Measurements from ENCODE around the gene ARRB1. TPM values are rescaled to one million over a fixed set of nuclear protein-coding genes. Genes with fewer than 3 reads are reported as not detected.

The ARRB1 gene
- total RNA-seq (2014; rRNA removed; shearing (Covaris generic)), result 3.6 TPM in 1 of 2 replicates, not detected in the other

- Histone ChIP-seq H3K27me3 (replicated peaks) (no peaks in the 10 kb centered on the region), H3K27ac (no peak within 1 kb of the TSS), H3K36me3 (no peaks in the 10 kb centered on the region), H3K4me1 (replicated peaks) (peaks cover 7% of the 10 kb centered on the region), H3K9me3 (replicated peaks) (no peaks in the 10 kb centered on the region), H3K4me3 (peak within 1 kb of the TSS; percentile 31)
- DNase-seq (ENCODE audit: low read depth in 1 of 2, low spot score in 2 of 2), result no peak
Measured at GRCh38 chr11:75351541-75351790, at the start of gene ARRB1. Gene ARRB1, minus strand, starts transcription at chr11:75351661. Its CDS starts 54 bp downstream, at chr11:75351607.

GRCh38 chr11:75400146-75400865 lies 48.8 kb upstream of the ARRB1 start:
- peak overlapping the region; percentile 71 for H3K4me3 ChIP-seq
- DNase-seq (ENCODE audit: low read depth in 1 of 2, low spot score in 2 of 2), result no peak
- no peaks in the 10 kb centered on the region for H3K27me3 ChIP-seq (replicated peaks)
- H3K36me3 ChIP-seq, result peaks cover 57% of the 10 kb centered on the region
- H3K27ac ChIP-seq, result peak overlapping the region; percentile 88
- H3K9me3 ChIP-seq (replicated peaks), result no peaks in the 10 kb centered on the region
- H3K4me1 ChIP-seq (replicated peaks), result no peaks in the 10 kb centered on the region

GRCh38 chr11:75399344-75400145 lies 48.1 kb upstream of the ARRB1 start, which contains the start of gene RPS3:
Gene RPS3, plus strand, starts transcription at chr11:75399518. Its CDS starts 30 bp downstream, at chr11:75399548.
- peak within 1 kb of the TSS; percentile 71 for H3K4me3 ChIP-seq
- H3K27ac ChIP-seq, result peak within 1 kb of the TSS; percentile 88
- H3K9me3 ChIP-seq (replicated peaks), result no peaks in the 10 kb centered on the region
- H3K36me3 ChIP-seq, result peaks cover 51% of the 10 kb centered on the region
- DNase-seq (ENCODE audit: low read depth in 1 of 2, low spot score in 2 of 2), result peak; percentile 78 to 81
- no peaks in the 10 kb centered on the region for H3K4me1 ChIP-seq (replicated peaks)
- no peaks in the 10 kb centered on the region for H3K27me3 ChIP-seq (replicated peaks)

- Histone ChIP-seq H3K27ac (no peak overlapping the region; the same call in 1 of the 2 replicates), H3K27me3 (replicated peaks) (no peaks in the 10 kb centered on the region), H3K9me3 (replicated peaks) (no peaks in the 10 kb centered on the region), H3K36me3 (peaks cover 45% of the 10 kb centered on the region), H3K4me1 (replicated peaks) (no peaks in the 10 kb centered on the region), H3K4me3 (peak overlapping the region; percentile 71)
- DNase-seq (ENCODE audit: low read depth in 1 of 2, low spot score in 2 of 2), result no peak
Measured at GRCh38 chr11:75398906-75399305, 47.4 kb upstream of the ARRB1 start.

- no peak for DNase-seq (ENCODE audit: low read depth in 1 of 2, low spot score in 2 of 2)
- H3K27me3 ChIP-seq (replicated peaks), result no peaks in the 10 kb centered on the region
Measured at GRCh38 chr11:75394085-75394840, 42.8 kb upstream of the ARRB1 start.

GRCh38 chr11:75389925-75390324 lies 38.5 kb upstream of the ARRB1 start:
- DNase-seq (ENCODE audit: low read depth in 1 of 2, low spot score in 2 of 2), result no peak
- Histone ChIP-seq H3K4me3 (no peak overlapping the region), H3K27me3 (replicated peaks) (no peaks in the 10 kb centered on the region), H3K27ac (no peak overlapping the region), H3K36me3 (no peaks in the 10 kb centered on the region), H3K9me3 (replicated peaks) (no peaks in the 10 kb centered on the region), H3K4me1 (replicated peaks) (peaks cover 7% of the 10 kb centered on the region)

More at GRCh38 chr11:75394085-75394840, 42.8 kb upstream of the ARRB1 start:
- Histone ChIP-seq H3K4me3 (no peak overlapping the region), H3K27ac (no peak overlapping the region), H3K9me3 (replicated peaks) (no peaks in the 10 kb centered on the region), H3K36me3 (no peaks in the 10 kb centered on the region), H3K4me1 (replicated peaks) (peaks cover under 1% of the 10 kb centered on the region; the same call in 1 of the 2 replicates)

DNA sequence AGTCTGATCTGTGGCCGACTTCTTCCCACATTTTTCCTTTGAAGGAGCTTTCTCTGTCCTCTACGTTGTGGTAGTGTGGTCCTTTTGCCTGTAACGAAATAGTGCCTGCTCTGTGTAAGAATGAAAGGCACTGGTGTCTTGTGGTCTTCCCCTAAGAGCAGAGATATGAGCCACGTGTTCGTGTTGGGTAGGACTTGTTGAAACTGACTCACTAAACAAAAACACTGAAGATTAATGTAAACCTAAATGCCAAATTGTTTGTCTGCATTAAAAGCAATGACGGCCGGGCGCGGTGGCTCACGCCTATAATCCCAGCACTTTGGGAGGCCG lies 37.8 kb upstream of the ARRB1 start:
- Histone ChIP-seq H3K4me1 (replicated peaks) (peaks cover 7% of the 10 kb centered on the region), H3K9me3 (replicated peaks) (no peaks in the 10 kb centered on the region), H3K4me3 (no peak overlapping the region), H3K27ac (no peak overlapping the region), H3K27me3 (replicated peaks) (no peaks in the 10 kb centered on the region), H3K36me3 (no peaks in the 10 kb centered on the region)
- DNase-seq (ENCODE audit: low read depth in 1 of 2, low spot score in 2 of 2), result peak in 1 of 2 experiments; percentile 4

DNA sequence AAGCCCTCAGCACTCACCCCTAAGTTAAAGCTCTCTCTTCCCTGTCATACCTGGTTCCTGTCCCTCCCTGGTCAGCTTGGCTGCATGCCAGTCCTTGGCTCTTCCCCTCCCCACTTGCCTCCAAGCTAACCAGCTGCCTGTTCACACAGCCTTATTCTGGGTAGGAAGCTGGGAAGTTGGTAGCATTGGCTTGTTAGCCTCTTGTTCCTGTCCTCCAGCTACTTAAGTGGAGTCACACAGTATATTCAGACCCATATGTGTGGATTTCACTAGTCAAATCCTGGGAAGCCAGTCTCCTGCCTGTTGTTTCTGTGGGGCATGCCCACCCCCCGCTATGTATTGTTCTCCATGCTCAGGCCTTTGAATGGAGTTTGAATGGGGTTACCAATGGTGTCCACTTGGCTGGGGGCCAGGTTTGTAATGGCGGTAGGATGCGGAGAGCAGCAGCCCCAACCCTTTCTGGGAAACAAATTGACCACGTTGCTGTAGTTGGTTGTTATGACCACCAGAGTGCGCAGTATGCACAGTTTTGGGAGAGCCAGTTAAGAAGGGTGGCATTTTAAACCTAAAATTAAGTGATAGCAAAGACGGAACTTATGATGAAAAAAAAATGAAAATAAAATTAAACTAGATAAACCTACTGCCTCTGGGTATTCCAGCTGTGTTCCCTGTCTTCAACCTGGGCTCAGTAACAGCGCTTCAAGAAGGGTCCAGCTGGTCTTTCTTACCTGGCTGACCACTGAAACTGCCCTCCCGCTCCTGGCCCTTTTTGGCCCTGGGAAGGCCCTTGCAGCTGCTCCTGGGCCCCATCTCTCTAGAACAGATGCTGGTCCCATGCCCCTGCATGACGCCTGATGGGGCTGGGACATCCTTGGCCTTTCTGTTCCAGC lies 37.2 kb upstream of the ARRB1 start:
- H3K27ac ChIP-seq, result no peak overlapping the region
- no peaks in the 10 kb centered on the region for H3K27me3 ChIP-seq (replicated peaks)
- peaks cover 7% of the 10 kb centered on the region for H3K4me1 ChIP-seq (replicated peaks)
- peak; percentile 48 to 55 for DNase-seq (ENCODE audit: low read depth in 1 of 2, low spot score in 2 of 2)
- no peaks in the 10 kb centered on the region for H3K36me3 ChIP-seq
- H3K9me3 ChIP-seq (replicated peaks), result no peaks in the 10 kb centered on the region
- no peak overlapping the region for H3K4me3 ChIP-seq

GRCh38 chr11:75387736-75388294 lies 36.4 kb upstream of the ARRB1 start:
- peaks cover 7% of the 10 kb centered on the region for H3K4me1 ChIP-seq (replicated peaks)
- DNase-seq (ENCODE audit: low read depth in 1 of 2, low spot score in 2 of 2), result no peak
- no peak overlapping the region for H3K27ac ChIP-seq
- H3K4me3 ChIP-seq, result no peak overlapping the region
- H3K9me3 ChIP-seq (replicated peaks), result no peaks in the 10 kb centered on the region
- no peaks in the 10 kb centered on the region for H3K36me3 ChIP-seq
- no peaks in the 10 kb centered on the region for H3K27me3 ChIP-seq (replicated peaks)

GRCh38 chr11:75386942-75387630 lies 35.6 kb upstream of the ARRB1 start:
- H3K9me3 ChIP-seq (replicated peaks), result no peaks in the 10 kb centered on the region
- H3K27ac ChIP-seq, result no peak overlapping the region
- no peak for DNase-seq (ENCODE audit: low read depth in 1 of 2, low spot score in 2 of 2)
- no peaks in the 10 kb centered on the region for H3K27me3 ChIP-seq (replicated peaks)
- H3K4me1 ChIP-seq (replicated peaks), result peaks cover 7% of the 10 kb centered on the region
- H3K36me3 ChIP-seq, result no peaks in the 10 kb centered on the region
- H3K4me3 ChIP-seq, result no peak overlapping the region

DNA sequence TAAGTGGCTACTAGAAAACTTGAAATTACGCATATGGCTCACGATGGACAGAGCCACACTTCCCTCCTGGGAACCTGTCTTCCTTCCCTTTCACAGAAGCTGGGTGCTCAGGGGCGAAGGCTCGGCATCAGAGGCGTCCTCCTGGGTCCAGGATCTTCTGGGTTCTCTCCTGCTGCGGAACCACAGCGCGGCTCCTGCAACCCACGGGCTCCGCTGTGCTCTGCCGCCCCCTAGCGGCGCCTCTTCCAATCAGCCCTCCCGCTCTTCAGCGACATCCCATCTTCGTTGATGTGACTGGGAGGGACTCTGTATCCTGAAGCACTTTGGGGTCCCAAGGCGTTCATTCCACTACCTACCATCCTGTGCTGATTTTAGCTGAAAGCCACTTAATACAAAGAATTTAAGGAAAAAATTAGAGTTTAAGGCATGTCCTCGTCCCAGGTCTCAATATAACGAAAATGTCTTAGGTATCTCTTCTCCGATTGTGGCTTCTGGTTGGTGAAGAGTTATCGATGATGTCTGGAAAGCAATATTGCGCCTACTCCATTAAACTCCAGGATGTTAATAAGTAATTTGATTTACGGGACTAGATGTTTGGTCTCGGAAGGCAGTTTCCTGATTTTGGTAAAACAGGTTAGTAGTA lies 33.1 kb upstream of the ARRB1 start:
- DNase-seq (ENCODE audit: low read depth in 1 of 2, low spot score in 2 of 2), result peak; percentile 48
- no peaks in the 10 kb centered on the region for H3K27me3 ChIP-seq (replicated peaks)
- no peak overlapping the region for H3K4me3 ChIP-seq

DNA sequence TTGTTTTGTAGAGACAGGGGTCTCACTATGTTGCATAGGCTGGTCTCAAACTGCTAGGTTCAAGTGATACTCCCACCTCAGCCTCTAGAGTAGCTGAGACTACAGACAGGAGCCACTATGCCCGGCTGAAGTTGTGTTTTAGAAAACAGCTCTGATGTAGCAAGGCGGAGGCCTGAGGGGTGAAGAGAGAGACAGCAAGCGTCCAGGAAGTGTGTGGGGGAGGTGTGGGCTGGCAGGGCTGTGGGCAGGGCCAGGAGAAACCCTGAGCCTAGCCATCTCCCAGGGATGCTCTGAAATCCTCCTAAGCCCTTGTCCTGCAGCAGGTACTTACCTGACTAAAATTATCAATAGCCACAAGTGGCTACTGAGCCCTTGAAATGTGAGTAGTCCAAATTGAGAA lies 31.8 kb upstream of the ARRB1 start:
- no peaks in the 10 kb centered on the region for H3K36me3 ChIP-seq
- H3K4me1 ChIP-seq (replicated peaks), result no peaks in the 10 kb centered on the region; the same call in 1 of the 2 replicates
- no peak overlapping the region for H3K4me3 ChIP-seq
- no peak for DNase-seq (ENCODE audit: low read depth in 1 of 2, low spot score in 2 of 2)
- H3K9me3 ChIP-seq (replicated peaks), result no peaks in the 10 kb centered on the region
- no peaks in the 10 kb centered on the region for H3K27me3 ChIP-seq (replicated peaks)
- no peak overlapping the region for H3K27ac ChIP-seq

More for the DNA sequence above, 33.1 kb upstream of the ARRB1 start:
- no peaks in the 10 kb centered on the region for H3K36me3 ChIP-seq
- H3K27ac ChIP-seq, result no peak overlapping the region
- H3K9me3 ChIP-seq (replicated peaks), result no peaks in the 10 kb centered on the region
- H3K4me1 ChIP-seq (replicated peaks), result peaks cover 7% of the 10 kb centered on the region
